Activated B cell treated with CpG ODN at 0.5 μM for 24 hours (primary cell): ENCODE data around the gene CCDC171. TPM values are rescaled to one million over a fixed set of nuclear protein-coding genes. Genes with fewer than 3 reads are reported as not detected.

Source experiments
- ATAC-seq: fragments of 200-7000 bp; cut with Tn5 transposase; one replicate; pipeline ENCODE4 v1.10.0; 2021; ENCODE audit warnings: low read depth, mild to moderate bottlenecking, moderate library complexity
- CTCF ChIA-PET: fragments of 350-600 bp; sonication (Branson Sonifier 250); formaldehyde crosslinking; loops from one replicate; lab custom pipeline; 2021; ENCODE audit warnings: antibody characterized with exemption; lab: Charles Lee
- POLR2A ChIA-PET: fragments of 350-600 bp; sonication (Branson Sonifier 250); formaldehyde crosslinking; loops from one replicate; lab custom pipeline; 2021; ENCODE audit warnings: antibody characterized with exemption; lab: Charles Lee
- DNase-seq: peaks from one replicate; pipeline ENCODE4 v3.0.0; 2022
- H3K27ac Mint-ChIP-seq: one replicate; pipeline ENCODE4 v1.8.0; 2020; ENCODE audit warnings: mixed read lengths
- H3K27me3 Mint-ChIP-seq: one replicate; pipeline ENCODE4 v1.8.0; 2021; ENCODE audit warnings: mixed read lengths
- H3K36me3 Mint-ChIP-seq: one replicate; pipeline ENCODE4 v1.8.0; 2021; ENCODE audit warnings: low read depth, mixed read lengths
- H3K4me1 Mint-ChIP-seq: one replicate; pipeline ENCODE4 v1.8.0; 2021; ENCODE audit warnings: mixed read lengths
- H3K4me3 Mint-ChIP-seq: one replicate; pipeline ENCODE4 v1.8.0; 2020; ENCODE audit warnings: mild to moderate bottlenecking, mixed read lengths
- H3K9me3 Mint-ChIP-seq: one replicate; pipeline ENCODE4 v1.8.0; 2020; ENCODE audit warnings: mixed read lengths
- intact Hi-C: fragments of 100-400 bp; cut with micrococcal nuclease; formaldehyde crosslinking; loops from one replicate; pipeline ENCODE4 v1.15.1; 2024
- total RNA-seq: library from RNA; stranded (reverse); gene quantifications from 2 replicates; pipeline ENCODE4 v1.2.3, GENCODE V29; 2022
- TF ChIP-seq, protein P1 (sequence below): fragments of 200-600 bp; IDR thresholded peaks from one replicate; pipeline ENCODE4 v1.8.0; 2022; ENCODE audit warnings: antibody characterized with exemption, mild to moderate bottlenecking

The CCDC171 gene
- total RNA-seq, 1 donor from 2014 or later, result 3.6 TPM

- no peak for ATAC-seq
- no peak overlapping the region for H3K4me3 Mint-ChIP-seq
- no peak overlapping the region for H3K27ac Mint-ChIP-seq
- intact Hi-C loops, result no loop called here
- H3K36me3 Mint-ChIP-seq, result no peaks in the 10 kb centered on the region
- no peaks in the 10 kb centered on the region for H3K9me3 Mint-ChIP-seq
- H3K27me3 Mint-ChIP-seq, result no peaks in the 10 kb centered on the region
- H3K4me1 Mint-ChIP-seq, result no peaks in the 10 kb centered on the region
- CTCF ChIA-PET, result no interaction called here
- TF ChIP-seq, protein P1, sequence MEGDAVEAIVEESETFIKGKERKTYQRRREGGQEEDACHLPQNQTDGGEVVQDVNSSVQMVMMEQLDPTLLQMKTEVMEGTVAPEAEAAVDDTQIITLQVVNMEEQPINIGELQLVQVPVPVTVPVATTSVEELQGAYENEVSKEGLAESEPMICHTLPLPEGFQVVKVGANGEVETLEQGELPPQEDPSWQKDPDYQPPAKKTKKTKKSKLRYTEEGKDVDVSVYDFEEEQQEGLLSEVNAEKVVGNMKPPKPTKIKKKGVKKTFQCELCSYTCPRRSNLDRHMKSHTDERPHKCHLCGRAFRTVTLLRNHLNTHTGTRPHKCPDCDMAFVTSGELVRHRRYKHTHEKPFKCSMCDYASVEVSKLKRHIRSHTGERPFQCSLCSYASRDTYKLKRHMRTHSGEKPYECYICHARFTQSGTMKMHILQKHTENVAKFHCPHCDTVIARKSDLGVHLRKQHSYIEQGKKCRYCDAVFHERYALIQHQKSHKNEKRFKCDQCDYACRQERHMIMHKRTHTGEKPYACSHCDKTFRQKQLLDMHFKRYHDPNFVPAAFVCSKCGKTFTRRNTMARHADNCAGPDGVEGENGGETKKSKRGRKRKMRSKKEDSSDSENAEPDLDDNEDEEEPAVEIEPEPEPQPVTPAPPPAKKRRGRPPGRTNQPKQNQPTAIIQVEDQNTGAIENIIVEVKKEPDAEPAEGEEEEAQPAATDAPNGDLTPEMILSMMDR, result no peak
- POLR2A ChIA-PET, result no interaction called here
- DNase-seq, result no peak
Measured at GRCh38 chr9:15977438-15977837, 424.6 kb downstream of the CCDC171 start.

DNA sequence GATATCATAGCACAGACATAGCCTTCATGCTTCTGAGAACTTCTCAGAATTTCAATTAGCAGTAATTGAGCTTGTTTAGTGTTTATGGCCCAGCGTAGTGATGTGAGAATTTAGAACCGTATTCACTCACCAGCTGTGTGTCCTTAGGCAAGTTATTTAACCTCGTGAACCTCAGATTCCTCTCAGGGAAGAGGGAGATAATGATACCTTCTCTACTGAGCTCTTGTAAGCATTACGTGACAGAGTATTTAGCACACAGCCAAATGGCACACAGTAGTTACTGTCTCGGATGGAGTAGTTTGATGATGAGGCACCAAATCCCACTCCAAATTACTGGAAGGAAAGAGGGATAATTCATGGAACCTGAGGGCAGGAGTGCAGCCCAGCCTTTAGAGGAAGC is 429.3 kb downstream of the CCDC171 start:
- CTCF ChIA-PET, result no interaction called here
- no peaks in the 10 kb centered on the region for H3K36me3 Mint-ChIP-seq
- no peak for ATAC-seq

DNA sequence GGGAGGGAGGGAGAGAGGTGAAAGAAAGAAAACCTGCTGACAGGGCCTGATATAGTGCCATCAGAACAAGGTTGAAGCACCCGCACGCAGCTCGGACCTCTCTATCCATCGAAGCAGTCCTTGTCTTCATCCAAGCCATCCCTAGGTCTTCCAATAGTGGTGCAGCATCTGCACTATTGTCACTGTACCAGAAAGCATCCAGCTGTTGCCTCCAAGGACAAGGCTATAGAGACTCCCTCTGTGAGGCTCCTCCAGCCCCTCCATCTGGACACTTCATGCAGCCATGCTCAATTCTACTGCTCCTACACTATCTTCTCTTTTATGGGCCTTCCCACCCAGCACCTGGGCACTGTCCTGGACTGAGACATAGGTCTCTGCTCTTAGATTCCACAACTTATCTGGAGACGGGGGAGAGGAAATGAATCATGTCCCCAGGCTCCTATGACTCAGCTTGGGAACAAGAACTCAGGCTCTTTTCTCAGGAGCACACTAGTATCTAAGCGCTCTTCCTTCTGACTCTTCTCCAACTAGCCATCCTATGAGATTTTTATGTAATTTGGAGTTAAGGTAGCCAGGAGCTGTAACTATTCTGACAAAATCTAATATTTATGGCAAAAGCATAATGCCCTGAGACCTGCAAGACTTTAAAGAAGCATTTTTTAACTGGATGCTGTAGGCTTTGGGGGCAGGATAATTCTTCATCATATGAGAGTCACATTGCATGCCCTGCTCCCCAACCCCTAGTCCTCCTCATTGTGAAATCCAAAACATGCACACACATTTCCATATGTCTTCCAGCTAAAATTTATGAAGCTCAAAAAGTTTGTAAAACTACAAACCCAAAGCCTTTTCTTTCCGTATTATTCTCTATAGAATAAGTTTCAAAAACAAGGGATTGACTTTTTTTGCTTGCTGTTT is 446.8 kb downstream of the CCDC171 start:
- intact Hi-C loops, result no loop called here
- no peak for DNase-seq
- Mint-ChIP-seq H3K4me3 (no peak overlapping the region), H3K27ac (no peak overlapping the region), H3K4me1 (no peaks in the 10 kb centered on the region), H3K9me3 (peaks cover 5% of the 10 kb centered on the region), H3K27me3 (no peaks in the 10 kb centered on the region), H3K36me3 (no peaks in the 10 kb centered on the region)
- TF ChIP-seq, protein P1, result no peak
- no peak for ATAC-seq
- CTCF ChIA-PET, result no interaction called here
- POLR2A ChIA-PET, result no interaction called here

More for the DNA sequence above, 429.3 kb downstream of the CCDC171 start:
- H3K27ac Mint-ChIP-seq, result no peak overlapping the region
- H3K9me3 Mint-ChIP-seq, result no peaks in the 10 kb centered on the region
- POLR2A ChIA-PET, result no interaction called here
- H3K4me1 Mint-ChIP-seq, result no peaks in the 10 kb centered on the region
- intact Hi-C loops, result no loop called here
- no peak overlapping the region for H3K4me3 Mint-ChIP-seq
- H3K27me3 Mint-ChIP-seq, result no peaks in the 10 kb centered on the region
- TF ChIP-seq, protein P1, result no peak
- no peak for DNase-seq

DNA sequence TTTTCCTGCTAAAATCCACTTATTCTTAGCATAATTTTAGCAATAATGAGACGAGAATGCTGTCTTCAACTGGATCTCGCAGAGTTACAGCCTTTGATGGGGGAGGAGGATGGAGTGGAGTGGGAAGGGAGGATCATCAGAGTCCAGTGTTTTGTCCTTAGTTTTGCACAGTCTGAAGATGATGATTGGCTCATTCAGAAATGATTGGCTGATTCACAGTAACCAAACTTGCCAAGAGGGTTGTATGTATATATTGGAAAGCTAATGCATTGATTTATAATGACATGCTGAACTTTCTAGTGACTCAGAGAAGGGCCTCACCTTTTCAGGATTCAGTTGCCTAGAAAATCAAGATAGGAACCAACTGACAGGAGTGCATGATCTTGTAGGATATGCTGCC is 448.0 kb downstream of the CCDC171 start:
- Mint-ChIP-seq H3K36me3 (no peaks in the 10 kb centered on the region), H3K9me3 (peaks cover 2% of the 10 kb centered on the region), H3K4me3 (no peak overlapping the region), H3K27me3 (no peaks in the 10 kb centered on the region), H3K27ac (no peak overlapping the region), H3K4me1 (no peaks in the 10 kb centered on the region)
- intact Hi-C loops, result no loop called here
- ChIA-PET CTCF (no interaction called here), POLR2A (no interaction called here)
- TF ChIP-seq, protein P1, result no peak
- DNase-seq, result no peak
- ATAC-seq, result no peak

- no peak for DNase-seq
- Mint-ChIP-seq H3K27me3 (no peaks in the 10 kb centered on the region), H3K36me3 (no peaks in the 10 kb centered on the region), H3K4me3 (no peak overlapping the region), H3K9me3 (no peaks in the 10 kb centered on the region), H3K27ac (no peak overlapping the region), H3K4me1 (no peaks in the 10 kb centered on the region)
- TF ChIP-seq, protein P1, result no peak
- no peak for ATAC-seq
- intact Hi-C loops, result no loop called here
- CTCF ChIA-PET, result no interaction called here
- POLR2A ChIA-PET, result no interaction called here
Measured at GRCh38 chr9:16001856-16002255, 449.0 kb downstream of the CCDC171 start.
